Fibroblast of the aortic adventitia (primary cell): ENCODE measurements around the gene SGK1. TPM values are rescaled to one million over a fixed set of nuclear protein-coding genes. Genes with fewer than 3 reads are reported as not detected.

ENCODE experiments used
- DNase-seq: peaks from one replicate; pipeline ENCODE4 v3.0.0-alpha.2; 2010; ENCODE audit warnings: low read depth
- H3K4me3 ChIP-seq: 2 replicates; pipeline ENCODE4 v1.5.1; 2011; ENCODE audit warnings: low read depth, mild to moderate bottlenecking, control low read depth, low read length, moderate library complexity
- total RNA-seq: library from RNA; depleted of rRNA; stranded (reverse); fragments of >200 nt; gene quantifications from 2 replicates; pipeline ENCODE4 v1.2.3, GENCODE V29; 2012; ENCODE audit warnings: low replicate concordance
- TF ChIP-seq, protein P1 (sequence below): IDR thresholded peaks from 2 replicates; pipeline ENCODE4 v1.5.1; 2011; ENCODE audit warnings: mild to moderate bottlenecking, low read length, control low read depth, inconsistent platforms; ENCODE audit not compliant: insufficient read depth

The SGK1 gene
- total RNA-seq, 1 donor = 63.2 TPM

DNA sequence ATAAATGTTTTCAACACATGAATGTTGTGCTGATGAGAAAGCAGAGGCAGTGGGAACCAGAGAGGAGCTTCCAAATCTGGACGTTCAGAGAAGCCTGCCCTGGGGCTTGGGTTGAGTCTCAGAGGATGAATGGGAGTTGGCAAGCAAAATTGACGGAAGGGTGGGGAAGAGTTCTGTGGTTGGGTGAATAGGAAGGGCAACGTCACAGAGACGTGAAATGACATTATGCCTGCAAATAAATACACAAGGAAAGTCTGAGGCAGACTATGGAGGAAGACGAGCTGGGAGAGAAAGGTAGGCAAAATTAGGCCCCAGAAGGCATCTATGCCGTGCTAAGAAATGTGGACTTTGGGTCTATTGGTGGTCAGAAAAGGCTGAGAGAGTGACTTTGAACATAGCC lies 25.2 kb upstream of the SGK1 start:
- TF ChIP-seq, protein P1, sequence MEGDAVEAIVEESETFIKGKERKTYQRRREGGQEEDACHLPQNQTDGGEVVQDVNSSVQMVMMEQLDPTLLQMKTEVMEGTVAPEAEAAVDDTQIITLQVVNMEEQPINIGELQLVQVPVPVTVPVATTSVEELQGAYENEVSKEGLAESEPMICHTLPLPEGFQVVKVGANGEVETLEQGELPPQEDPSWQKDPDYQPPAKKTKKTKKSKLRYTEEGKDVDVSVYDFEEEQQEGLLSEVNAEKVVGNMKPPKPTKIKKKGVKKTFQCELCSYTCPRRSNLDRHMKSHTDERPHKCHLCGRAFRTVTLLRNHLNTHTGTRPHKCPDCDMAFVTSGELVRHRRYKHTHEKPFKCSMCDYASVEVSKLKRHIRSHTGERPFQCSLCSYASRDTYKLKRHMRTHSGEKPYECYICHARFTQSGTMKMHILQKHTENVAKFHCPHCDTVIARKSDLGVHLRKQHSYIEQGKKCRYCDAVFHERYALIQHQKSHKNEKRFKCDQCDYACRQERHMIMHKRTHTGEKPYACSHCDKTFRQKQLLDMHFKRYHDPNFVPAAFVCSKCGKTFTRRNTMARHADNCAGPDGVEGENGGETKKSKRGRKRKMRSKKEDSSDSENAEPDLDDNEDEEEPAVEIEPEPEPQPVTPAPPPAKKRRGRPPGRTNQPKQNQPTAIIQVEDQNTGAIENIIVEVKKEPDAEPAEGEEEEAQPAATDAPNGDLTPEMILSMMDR = no peak
- peak; percentile 25 for DNase-seq
- no peak overlapping the region for H3K4me3 ChIP-seq

DNA sequence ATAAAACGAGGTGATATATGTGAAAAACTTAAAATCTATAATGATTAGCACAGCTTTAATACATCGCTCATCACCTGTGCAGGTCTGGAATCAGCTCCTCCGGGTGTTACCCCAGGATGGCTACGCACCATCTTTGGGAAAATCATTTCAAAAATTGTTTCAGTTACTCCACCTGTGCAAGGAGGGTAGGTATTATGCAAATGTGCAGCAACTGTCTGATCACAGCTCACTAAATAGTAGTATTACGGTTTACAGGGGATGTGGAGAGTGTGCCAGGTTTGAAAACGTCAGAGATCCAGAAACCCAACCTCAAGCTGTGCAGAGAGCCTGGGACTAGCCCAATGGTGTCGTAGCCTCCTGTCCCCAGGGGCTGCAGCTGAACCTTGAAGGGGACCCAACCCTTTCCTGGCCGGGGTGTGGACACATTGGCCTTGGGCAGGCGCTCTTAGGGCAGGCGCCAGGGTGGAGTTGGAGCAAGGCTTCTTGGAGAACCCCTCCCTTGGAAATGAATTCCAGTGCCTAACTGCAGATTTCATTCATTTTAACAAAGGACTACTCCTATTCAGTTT lies 24.2 kb upstream of the SGK1 start:
- TF ChIP-seq, protein P1 = no peak
- peak; percentile 25 for DNase-seq
- no peak overlapping the region for H3K4me3 ChIP-seq

DNA sequence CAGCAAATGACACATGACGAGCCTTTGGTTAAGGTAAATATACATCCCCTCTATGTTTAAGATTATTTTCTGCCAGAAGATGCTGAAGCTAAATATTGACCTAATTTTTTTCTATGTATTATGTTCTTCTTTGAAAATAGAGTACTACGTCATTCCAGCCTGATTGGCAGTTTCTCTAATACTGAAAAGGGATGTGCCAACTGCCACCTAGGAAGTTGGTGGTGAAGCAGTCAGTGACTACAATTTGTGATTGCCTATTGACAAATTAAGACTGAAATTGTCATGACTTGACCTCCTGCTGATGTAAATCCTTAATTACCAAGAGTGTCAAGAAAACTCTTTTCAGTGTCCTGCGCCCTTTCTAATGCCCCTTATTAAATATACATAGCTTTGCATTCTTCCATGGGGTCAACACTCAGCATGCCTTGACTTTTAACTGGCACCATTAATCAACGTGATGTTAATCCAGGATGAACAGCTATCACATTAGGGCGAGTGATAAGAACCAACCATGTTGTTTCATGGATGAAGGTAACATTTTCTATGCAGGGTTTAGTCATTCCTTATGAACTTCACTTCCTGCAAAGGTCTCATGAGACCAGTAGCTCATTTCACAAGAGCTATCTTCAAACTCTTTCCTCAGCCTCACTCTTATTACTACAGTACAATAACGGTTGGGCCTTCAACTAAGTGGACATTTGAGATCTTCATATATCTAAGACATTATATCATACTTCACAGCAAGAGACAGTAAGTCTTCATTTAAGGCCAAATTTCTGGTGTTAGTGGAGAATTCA lies 22.5 kb upstream of the SGK1 start:
- TF ChIP-seq, protein P1 = no peak
- no peak overlapping the region for H3K4me3 ChIP-seq
- peak; percentile 40 for DNase-seq

DNA sequence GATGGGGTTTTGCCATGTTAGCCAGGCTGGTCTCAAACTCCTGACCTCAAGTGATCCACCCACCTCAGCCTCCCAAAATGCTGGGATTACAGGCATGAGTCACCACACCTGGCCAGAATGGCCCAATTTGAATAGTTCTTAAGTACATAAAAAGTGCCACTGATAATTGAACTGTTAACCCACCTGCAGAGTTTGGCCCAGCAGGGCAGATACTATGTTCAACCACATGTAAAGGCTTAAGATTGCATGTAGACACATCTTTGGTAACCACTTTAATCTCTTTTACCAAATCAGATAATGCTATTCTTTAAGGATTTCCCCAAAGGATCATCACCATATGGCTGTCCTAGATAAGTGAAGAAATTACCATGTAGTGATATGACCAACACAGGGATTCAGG lies 21.3 kb upstream of the SGK1 start:
- DNase-seq = no peak
- TF ChIP-seq, protein P1 = no peak
- no peak overlapping the region for H3K4me3 ChIP-seq

DNA sequence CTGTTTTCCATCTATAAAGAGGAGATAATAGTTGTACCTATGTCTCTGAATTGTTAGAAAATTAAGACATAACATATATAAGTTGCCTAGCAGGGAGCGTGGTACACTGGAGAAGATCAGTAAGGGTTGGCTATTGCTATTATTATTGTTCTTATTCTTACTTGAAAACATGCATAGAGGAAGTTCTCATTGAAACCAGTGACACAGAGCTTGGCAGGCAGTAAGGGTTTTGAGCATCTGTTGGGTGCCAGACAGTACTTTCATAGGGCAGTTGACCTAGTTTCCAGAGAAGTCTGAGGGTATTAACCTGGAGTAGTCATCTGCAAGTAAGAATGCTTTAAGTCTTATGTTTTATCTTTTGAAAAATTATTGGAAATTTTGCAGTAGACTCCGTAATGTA lies 13.3 kb upstream of the SGK1 start:
- TF ChIP-seq, protein P1 = no peak
- DNase-seq = no peak
- H3K4me3 ChIP-seq = no peak overlapping the region

DNA sequence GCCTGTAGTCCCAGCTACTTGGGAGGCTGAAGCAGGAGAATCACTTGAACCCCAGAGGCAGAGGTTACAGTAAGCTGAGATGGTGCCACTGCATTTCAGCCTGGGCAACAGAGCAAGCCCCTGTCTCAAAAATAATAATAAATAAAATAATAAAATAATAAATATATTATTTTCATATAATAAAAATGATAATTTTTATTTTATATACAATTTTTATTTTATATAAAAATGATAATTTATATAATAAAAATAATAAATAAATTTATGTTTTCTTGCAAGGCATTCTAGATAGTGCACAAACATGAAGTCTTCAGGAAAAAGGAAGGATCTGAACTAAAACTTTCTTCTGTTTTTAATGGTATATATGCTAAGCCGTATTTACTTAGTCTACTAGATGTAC lies 12.6 kb upstream of the SGK1 start:
- TF ChIP-seq, protein P1 = no peak
- DNase-seq = no peak
- no peak overlapping the region for H3K4me3 ChIP-seq
